Activated T-cell treated with anti-CD3 and anti-CD28 coated beads, Interleukin-2, amount 50 U/mL, for 4 hours (primary cell): ENCODE measurements around the gene BEST2. TPM values are rescaled to one million over a fixed set of nuclear protein-coding genes. Genes with fewer than 3 reads are reported as not detected.

ENCODE experiments used
- ATAC-seq, 2 donors: fragments of 200-7000 bp; cut with Tn5 transposase; one replicate each; pipeline ENCODE4 v1.10.0; 2021
- DNase-seq: peaks from one replicate; pipeline ENCODE4 v3.0.0-alpha.2; 2020
- H3K27me3 Mint-ChIP-seq: one replicate; pipeline ENCODE4 v1.8.0; 2021; ENCODE audit warnings: low read depth, mixed read lengths
- H3K36me3 Mint-ChIP-seq: one replicate; pipeline ENCODE4 v1.8.0; 2022; ENCODE audit warnings: mixed read lengths; ENCODE audit not compliant: insufficient read depth
- H3K4me1 Mint-ChIP-seq: one replicate; pipeline ENCODE4 v1.8.0; 2021; ENCODE audit warnings: low read depth, mixed read lengths
- H3K4me3 Mint-ChIP-seq: one replicate; pipeline ENCODE4 v1.8.0; 2021; ENCODE audit warnings: mild to moderate bottlenecking, moderate library complexity, mixed read lengths
- H3K9me3 Mint-ChIP-seq: one replicate; pipeline ENCODE4 v1.8.0; 2021; ENCODE audit warnings: mixed read lengths
- total RNA-seq, 3 donors: library from RNA; stranded (reverse); gene quantifications; one replicate each; pipeline ENCODE4 v1.2.1, GENCODE V29; 2021

Gene BEST2
- total RNA-seq, 3 donors from 2014 or later = not detected

- Mint-ChIP-seq H3K4me3 (no peak overlapping the region), H3K27me3 (peaks cover 9% of the 10 kb centered on the region), H3K9me3 (peaks cover 7% of the 10 kb centered on the region), H3K36me3 (peaks cover 27% of the 10 kb centered on the region), H3K4me1 (peaks cover 3% of the 10 kb centered on the region)
- DNase-seq (no peak), ATAC-seq (no peak)
Measured at GRCh38 chr19:12748489-12748888, 3.1 kb upstream of the BEST2 start.

- no peak overlapping the region for H3K4me3 Mint-ChIP-seq
- ATAC-seq = no peak
- DNase-seq = no peak
- peaks cover 16% of the 10 kb centered on the region for H3K27me3 Mint-ChIP-seq
- peaks cover 24% of the 10 kb centered on the region for H3K36me3 Mint-ChIP-seq
- peaks cover 3% of the 10 kb centered on the region for H3K4me1 Mint-ChIP-seq
- H3K9me3 Mint-ChIP-seq = peaks cover 7% of the 10 kb centered on the region
Measured at GRCh38 chr19:12749938-12750521, 1.6 kb upstream of the BEST2 start.

DNA sequence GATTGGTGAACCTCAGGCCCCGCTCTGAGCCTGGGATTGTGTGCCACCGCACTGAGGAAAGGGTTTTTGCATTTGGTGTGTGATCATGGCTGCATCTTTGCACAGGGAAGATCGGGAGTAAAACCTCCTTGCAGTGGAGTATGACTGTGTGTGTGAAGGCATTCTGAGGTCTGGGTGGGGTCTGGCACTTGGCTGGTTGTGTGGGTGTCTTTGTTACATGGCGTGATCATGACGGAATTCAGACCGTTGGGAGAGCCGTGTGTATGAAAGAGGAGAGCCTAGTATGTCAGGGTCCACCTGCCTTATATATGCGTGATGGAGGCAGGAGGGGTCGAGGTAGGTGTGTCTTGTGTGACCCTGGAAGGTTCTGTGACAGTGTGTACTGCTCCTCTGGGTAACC is 740 bp upstream of the BEST2 start:
- Mint-ChIP-seq H3K4me3 (no peak overlapping the region), H3K36me3 (peaks cover 22% of the 10 kb centered on the region), H3K9me3 (peaks cover 7% of the 10 kb centered on the region), H3K27me3 (peaks cover 19% of the 10 kb centered on the region), H3K4me1 (peaks cover 3% of the 10 kb centered on the region)
- ATAC-seq = no peak
- no peak for DNase-seq

DNA sequence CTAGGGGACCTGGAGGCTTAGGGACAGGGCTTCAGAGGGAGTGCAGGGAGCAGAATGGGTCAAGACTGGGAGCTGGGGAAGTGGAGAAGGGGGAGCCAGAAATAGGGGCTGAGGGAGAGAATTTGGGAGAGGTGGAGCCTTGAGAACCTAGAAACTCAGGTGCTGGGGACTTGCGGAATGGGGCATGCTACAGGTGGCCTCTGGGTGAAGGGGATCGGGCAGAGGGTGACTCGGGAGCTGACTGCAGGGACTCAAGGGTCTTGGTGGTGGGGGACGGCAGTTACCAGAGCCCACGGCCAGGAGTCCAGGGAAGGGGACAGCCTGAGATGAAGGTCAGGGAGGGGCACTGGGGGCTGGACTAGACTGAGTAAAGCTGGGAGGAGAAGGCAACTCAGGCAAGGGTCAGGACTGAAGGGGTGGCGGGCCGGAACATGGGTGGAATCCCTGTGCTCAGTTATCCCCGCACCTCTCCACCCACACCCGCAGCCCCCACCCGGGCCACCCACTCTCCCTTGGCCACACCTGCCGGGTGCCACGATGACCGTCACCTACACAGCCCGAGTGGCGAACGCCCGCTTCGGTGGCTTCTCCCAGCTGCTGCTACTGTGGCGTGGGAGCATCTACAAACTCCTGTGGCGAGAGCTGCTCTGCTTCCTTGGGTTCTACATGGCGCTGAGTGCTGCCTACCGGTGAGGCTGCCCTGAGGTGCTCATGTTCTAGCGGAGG is 628 bp downstream of the BEST2 start:
- no peak for ATAC-seq

DNA sequence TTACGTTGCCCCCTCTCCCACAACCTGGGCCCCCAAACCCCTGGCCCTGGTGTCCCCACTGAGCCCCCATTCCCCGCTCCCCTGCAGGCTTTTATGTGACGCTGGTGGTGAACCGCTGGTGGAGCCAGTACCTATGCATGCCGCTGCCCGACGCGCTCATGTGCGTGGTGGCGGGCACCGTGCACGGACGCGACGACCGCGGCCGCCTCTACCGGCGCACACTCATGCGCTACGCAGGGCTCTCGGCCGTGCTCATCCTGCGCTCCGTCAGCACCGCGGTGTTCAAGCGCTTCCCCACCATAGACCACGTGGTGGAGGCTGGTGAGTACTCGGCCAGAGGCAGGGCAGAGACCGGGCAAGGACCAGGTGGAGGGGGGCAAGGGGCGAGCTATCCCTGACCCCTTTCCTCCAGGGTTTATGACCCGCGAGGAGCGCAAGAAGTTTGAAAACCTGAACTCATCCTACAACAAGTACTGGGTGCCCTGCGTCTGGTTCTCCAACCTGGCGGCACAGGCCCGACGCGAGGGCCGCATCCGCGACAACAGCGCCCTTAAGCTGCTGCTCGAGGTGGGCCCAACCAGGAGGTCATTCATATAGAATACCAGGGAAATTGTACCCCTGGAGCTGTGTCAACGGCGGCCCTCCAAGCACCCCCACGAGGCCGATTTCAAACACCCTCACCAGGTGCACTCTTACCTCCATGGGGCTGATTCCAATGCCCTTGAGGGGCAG is 3.0 kb downstream of the BEST2 start:
- Mint-ChIP-seq H3K4me3 (no peak overlapping the region), H3K27me3 (peaks cover 26% of the 10 kb centered on the region), H3K36me3 (no peaks in the 10 kb centered on the region), H3K4me1 (peaks cover 5% of the 10 kb centered on the region), H3K9me3 (no peaks in the 10 kb centered on the region)
- DNase-seq (no peak), ATAC-seq (no peak)

More for the DNA sequence above, 628 bp downstream of the BEST2 start:
- Mint-ChIP-seq H3K36me3 (peaks cover 12% of the 10 kb centered on the region), H3K27me3 (peaks cover 24% of the 10 kb centered on the region), H3K9me3 (peaks cover 7% of the 10 kb centered on the region), H3K4me1 (peaks cover 3% of the 10 kb centered on the region), H3K4me3 (no peak overlapping the region)
- DNase-seq = no peak

DNA sequence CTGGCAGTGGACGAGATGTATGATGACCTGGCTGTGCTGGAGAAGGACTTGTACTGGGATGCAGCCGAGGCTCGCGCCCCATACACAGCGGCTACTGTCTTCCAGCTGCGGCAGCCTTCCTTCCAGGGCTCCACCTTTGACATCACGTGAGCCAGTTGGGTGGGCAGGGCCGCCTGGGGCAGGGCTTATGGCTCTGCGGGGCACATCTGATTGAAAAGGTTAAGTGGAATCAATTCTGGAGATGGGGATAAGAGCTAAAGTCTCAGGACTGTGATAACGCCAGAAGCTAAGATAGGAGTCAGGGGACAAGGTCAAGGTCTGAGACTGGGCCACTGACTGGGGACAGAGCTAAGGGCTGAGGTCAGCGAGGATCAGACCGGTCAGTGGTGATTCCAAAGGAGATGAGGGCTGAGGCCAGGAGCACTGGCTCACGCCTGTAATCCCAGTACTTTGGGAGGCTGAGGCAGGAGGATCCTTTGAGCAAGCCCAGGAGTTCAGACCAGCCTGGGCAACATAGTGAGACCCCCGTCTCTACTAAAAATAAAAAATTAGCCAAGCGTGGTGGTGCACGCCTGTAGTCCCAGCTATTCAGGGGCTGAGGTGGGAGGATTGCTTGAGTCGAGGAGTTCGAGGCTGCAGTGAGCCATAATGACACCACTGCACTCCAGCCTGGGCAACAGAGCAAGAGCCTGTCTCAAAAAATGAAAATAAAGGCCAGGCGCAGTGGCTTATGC is 4.7 kb downstream of the BEST2 start:
- peaks cover 2% of the 10 kb centered on the region for H3K4me1 Mint-ChIP-seq
- H3K4me3 Mint-ChIP-seq = no peak overlapping the region
- DNase-seq (no peak), ATAC-seq (no peak)
- H3K36me3 Mint-ChIP-seq = no peaks in the 10 kb centered on the region
- H3K27me3 Mint-ChIP-seq = peaks cover 26% of the 10 kb centered on the region
- no peaks in the 10 kb centered on the region for H3K9me3 Mint-ChIP-seq

DNA sequence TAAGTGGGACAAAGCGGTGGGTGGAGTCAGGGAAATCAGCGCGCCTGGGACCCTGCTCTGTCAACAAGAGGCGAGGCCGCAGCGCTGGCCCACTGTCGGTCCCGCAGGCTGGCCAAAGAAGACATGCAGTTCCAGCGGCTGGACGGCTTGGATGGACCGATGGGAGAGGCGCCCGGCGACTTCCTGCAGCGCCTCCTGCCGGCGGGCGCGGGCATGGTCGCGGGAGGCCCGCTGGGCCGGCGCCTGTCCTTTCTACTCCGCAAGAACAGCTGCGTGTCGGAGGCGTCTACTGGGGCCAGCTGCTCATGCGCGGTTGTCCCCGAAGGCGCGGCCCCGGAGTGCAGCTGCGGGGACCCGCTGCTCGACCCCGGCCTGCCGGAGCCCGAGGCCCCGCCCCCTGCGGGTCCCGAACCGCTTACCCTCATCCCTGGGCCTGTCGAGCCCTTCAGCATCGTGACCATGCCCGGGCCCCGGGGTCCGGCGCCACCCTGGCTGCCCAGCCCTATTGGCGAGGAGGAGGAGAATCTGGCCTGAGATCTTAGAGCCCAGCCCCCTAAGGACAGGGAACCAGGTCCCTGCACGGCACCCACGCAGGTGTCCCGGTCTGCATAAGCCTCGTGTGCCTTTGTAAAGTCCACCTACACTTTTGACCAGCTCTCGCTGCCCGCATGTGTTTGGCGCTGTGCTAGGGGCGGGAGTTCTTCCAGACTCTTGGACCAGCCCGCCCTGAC is 6.1 kb downstream of the BEST2 start:
- Mint-ChIP-seq H3K4me3 (no peak overlapping the region), H3K9me3 (no peaks in the 10 kb centered on the region), H3K4me1 (peaks cover 2% of the 10 kb centered on the region), H3K36me3 (no peaks in the 10 kb centered on the region), H3K27me3 (peaks cover 22% of the 10 kb centered on the region)
- peak; percentile 54 for DNase-seq
- peak; percentile 82 to 87 for ATAC-seq

DNA sequence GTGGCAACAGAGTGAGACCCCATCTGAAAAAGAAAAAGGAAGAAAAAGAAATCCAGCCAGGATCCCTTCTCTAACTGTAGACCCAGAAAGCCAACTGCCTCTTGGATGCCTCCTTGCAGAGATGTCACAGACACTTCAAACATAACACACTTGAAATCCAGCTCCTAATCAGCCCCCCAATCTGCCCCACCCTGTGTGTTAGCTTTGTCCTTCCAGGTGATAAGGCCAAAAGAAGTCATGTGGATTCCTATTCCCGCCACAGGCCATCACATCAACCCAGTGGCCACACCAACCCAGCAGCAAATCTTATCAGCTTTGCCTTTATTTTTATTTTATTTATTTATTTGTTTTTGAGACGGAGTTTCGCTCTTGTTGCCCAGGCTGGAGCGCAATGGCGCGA is 8.1 kb downstream of the BEST2 start:
- peaks cover 13% of the 10 kb centered on the region for H3K27me3 Mint-ChIP-seq
- DNase-seq (no peak), ATAC-seq (no peak)
- H3K4me1 Mint-ChIP-seq = peaks cover 2% of the 10 kb centered on the region
- H3K36me3 Mint-ChIP-seq = no peaks in the 10 kb centered on the region
- no peak overlapping the region for H3K4me3 Mint-ChIP-seq
- H3K9me3 Mint-ChIP-seq = no peaks in the 10 kb centered on the region

DNA sequence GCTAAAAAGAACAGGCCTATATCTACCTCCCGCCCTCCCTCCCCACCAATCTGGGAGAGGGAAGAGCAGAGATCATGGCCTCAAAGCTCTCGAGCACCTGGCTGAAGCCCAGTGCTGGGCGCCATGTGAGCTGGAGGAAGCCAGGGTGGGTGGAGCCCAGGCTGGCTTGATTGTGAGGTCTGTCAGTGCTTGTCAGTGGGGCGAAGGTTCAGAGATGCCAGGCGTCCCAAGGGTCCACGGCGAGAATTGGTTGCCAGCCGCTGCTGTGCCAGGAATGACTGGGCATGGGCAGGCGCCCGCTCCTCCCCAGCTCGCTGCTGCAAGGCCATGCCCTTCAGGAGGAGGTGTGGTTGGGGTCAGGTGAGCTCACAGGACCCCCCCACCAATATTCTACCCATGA is 11.5 kb downstream of the BEST2 start:
- Mint-ChIP-seq H3K36me3 (no peaks in the 10 kb centered on the region), H3K9me3 (no peaks in the 10 kb centered on the region), H3K27me3 (no peaks in the 10 kb centered on the region), H3K4me3 (no peak overlapping the region), H3K4me1 (no peaks in the 10 kb centered on the region)
- ATAC-seq (no peak), DNase-seq (no peak)

DNA sequence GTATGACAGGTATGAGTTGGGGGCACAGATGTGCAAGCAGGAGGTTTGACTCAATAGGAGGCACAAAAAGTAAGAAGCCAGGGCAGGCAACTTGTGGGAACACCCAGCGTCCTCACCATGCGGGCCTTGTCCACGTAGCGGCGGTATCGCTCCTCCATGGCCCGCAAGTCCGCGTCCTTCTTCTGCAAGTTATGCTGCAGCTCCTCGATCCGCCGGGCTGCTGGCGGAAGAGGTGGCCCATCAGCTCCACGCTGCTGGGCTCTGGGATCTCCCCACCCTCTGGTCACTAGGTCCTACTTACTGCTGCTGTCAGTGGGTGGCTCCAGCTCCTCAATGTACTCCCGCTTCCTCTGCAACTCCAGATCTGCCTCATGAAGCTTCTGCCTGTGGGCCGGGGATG is 13.1 kb downstream of the BEST2 start:
- H3K27me3 Mint-ChIP-seq = no peaks in the 10 kb centered on the region
- DNase-seq (no peak), ATAC-seq (no peak)
- H3K4me3 Mint-ChIP-seq = no peak overlapping the region
- H3K9me3 Mint-ChIP-seq = no peaks in the 10 kb centered on the region
- peaks cover 2% of the 10 kb centered on the region for H3K4me1 Mint-ChIP-seq
- H3K36me3 Mint-ChIP-seq = no peaks in the 10 kb centered on the region

- Mint-ChIP-seq H3K4me3 (no peak overlapping the region), H3K36me3 (no peaks in the 10 kb centered on the region), H3K9me3 (no peaks in the 10 kb centered on the region), H3K27me3 (no peaks in the 10 kb centered on the region), H3K4me1 (peaks cover 2% of the 10 kb centered on the region)
- ATAC-seq (peak; percentile 72 to 90), DNase-seq (peak; percentile 85)
Measured at GRCh38 chr19:12766051-12766521, 14.5 kb downstream of the BEST2 start.

DNA sequence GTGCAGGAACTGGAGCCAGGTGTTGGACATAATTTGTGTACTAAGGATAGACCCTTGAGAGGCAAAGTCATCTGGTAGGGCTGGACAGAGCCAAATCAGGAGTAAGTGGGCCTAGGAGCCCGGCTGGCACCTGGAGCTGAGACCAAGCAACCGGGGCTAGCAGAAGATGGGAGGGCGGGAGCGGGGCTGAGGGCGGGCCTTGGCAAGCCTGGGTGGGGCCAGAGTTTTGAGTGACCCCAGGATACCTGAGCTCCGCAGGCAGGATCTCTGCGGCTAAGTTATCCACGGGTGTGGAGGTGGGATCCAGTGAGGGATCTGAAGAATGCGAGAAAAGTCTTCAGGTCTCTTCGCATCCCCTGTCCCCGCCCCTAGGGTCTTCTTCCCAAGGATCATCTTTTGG is 15.6 kb downstream of the BEST2 start:
- H3K27me3 Mint-ChIP-seq = no peaks in the 10 kb centered on the region
- no peak for ATAC-seq
- no peak for DNase-seq
- H3K9me3 Mint-ChIP-seq = no peaks in the 10 kb centered on the region
- no peak overlapping the region for H3K4me3 Mint-ChIP-seq
- peaks cover 2% of the 10 kb centered on the region for H3K4me1 Mint-ChIP-seq
- H3K36me3 Mint-ChIP-seq = no peaks in the 10 kb centered on the region

GRCh38 chr19:12767666-12768065 is 16.1 kb downstream of the BEST2 start:
- Mint-ChIP-seq H3K27me3 (no peaks in the 10 kb centered on the region), H3K4me1 (peaks cover 2% of the 10 kb centered on the region), H3K36me3 (no peaks in the 10 kb centered on the region), H3K4me3 (no peak overlapping the region), H3K9me3 (no peaks in the 10 kb centered on the region)
- no peak for DNase-seq
- no peak for ATAC-seq

DNA sequence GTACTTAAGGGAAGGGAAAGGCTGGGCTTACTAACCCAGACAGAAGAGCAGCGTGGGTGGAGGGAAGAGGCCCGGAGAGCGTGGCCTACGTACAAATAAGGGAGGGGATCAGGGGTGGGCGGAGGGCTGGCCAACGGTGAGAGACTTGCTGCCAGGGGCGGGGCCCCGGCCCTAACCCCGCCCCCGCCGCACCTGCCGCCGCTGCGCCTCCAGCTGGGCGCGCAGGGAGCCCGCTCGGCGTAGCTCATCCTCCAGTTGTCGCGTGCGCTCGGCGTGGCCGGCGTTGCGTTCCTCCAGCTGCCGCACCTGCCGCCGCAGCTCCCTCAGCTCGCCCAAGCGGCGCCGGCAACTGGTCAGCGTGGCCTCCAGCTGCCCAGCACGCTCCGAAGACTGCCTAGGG is 18.1 kb downstream of the BEST2 start:
- Mint-ChIP-seq H3K36me3 (no peaks in the 10 kb centered on the region), H3K27me3 (no peaks in the 10 kb centered on the region), H3K4me1 (peaks cover 5% of the 10 kb centered on the region), H3K9me3 (no peaks in the 10 kb centered on the region), H3K4me3 (peak overlapping the region; percentile 13)
- DNase-seq = peak; percentile 59
- ATAC-seq = peak; percentile 73 to 77
